ENCODE data around the gene DNMT3A.
"Not testable (repeated sequence)": the region's sequence is repeated elsewhere in the genome, so short reads cannot be mapped to it uniquely, and the experiment has no call there.

Gene DNMT3A

DNA sequence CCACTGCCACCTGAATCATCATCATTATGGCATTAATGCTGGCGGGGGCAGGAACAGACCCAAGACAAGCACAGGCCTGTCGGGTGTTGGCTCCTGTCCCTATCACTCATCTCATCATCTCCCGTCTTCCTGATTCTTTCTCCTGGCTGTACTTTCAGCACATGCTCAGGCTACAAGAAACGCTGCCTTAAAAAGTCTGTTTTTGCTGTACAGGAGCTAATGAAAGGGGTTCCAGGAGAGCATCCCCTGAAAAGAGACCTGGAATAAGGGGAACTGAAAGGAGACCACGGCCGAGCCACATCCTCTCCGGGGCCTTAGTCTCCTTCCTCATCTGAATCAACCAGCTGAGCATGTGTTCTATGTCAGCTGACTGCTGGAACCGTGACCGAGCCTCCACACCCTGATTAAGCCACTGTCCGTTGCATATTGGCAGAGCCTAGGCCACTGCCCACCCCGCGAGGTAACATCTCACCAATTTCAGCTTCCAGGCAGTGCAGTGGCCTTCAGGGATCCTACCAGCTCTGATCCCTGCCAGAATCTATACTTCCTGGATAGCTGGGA lies 62.6 kb downstream of the DNMT3A start:
- no peak for DNase-seq

DNA sequence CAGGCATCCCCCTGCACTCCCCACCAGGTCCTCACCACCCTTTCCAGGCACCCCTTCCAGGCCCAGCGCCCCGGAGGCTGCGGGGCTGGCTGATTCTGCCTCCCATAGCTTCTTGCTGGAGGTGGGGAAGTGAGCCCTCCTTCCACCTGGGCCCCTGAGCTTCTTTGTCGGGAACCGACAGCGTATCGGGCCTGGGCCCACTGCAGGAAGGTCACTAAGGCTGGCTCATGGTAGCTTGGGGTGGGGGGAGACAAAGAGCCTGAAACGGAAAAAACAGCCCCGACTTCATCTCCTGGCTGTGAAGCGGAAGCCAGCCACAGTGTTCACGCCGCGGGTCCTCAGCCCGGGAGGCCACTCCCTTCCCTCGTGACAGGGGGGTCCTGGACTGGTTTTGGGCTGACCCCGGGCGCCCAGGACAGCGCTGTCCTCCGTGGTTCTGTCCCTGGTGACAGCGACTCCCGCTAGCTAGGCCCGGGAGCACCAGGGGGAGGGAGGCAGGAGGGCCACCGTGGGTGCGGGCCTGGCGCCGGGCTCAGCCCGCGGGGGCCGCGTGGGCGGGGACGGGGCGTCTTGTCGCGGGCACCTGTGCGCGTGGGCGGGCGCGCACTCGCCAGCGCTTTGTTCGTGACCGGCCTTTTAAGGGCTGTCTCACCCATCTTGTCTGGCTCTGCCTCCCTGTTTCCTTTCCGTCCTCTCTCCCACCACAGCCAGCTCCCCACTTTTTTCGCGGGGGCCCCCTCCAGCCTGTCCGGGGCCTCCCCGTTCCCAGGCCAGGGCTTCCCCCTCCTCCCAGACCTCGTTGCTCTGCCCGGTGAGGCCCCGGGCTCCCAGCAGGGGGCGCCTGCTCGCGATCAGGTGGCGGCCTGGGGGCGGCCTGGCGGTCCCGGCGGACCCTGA lies 64.9 kb downstream of the DNMT3A start:
- DNase-seq: no peak

DNA sequence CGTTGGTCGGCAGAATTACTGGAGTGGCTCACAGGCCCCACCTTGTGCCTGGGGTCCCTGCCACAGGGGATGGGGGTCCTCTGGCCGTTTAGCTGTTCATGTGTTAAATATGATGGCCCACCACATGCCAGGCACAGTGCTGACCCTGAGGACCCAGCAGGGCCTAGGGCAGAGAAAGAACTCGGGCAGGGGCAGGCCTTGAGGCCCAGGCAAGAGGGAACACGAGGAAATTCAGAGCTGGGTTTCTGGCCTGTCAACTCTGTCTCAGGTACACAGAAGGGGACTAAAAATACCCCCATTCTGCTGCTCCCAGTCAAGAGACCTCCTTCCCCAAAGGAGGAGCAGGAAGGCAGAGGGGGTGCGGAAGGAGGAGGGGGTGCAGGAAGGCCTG lies 66.2 kb downstream of the DNMT3A start:
- DNase-seq: no peak

DNA sequence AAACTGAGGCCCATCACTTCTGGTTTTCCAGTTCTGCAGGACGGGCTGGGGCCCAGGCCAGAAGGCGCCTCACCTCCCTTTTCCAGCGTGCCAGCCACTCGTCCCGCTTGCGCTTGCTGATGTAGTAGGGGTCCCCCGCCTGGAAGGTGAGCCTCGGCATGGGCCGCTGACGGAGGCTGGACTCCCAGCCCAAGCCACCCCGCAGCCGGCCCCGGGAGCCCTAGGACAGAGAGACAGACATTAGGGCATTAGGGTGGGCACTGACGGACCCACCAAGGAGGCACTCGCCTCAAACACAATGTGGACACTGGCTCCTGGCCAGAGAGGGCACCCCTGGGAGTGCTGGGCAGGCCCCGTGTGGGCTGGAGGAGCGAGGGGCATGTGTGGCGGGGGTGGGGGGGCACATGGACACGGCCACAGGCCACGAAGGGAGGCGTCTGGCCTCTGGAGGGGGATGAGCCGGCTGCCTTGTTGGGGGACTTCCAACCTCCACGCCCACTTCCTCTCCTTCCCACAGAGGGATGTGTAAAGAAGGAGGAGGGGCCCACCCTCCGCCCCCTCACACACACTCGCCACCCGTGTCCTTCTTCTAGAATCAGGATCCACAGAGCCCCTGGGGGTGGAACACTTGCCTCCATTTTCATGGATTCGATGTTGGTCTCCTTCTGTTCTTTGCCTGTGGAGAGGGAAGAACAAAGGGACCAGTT lies 66.7 kb downstream of the DNMT3A start:
- DNase-seq: no peak

DNA sequence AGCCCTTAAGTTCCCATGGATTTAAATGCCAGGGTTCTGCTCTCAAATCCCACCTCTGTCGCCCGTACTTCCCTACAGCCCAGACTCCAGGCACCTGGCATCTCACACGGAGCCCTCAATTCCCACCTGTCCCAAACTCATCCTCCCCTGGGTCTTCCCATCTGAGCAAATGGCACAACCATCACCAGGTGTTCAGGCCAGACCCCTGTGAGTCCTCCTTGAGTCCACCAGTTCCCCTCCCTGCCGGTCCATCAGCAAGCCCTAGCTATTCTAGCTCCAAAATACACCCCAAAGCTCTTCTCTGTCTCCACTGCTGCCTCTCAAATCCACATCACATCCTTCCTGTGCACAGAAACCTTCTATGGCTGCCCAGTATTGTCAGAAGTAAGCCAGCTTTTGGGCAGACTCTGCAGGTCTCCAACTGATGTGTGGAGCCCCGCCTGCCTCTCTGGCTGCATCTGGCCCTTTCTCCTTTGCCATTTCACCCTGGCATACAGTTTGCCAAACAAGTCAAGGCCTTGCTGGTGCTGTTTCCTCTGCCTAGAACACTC lies 67.7 kb downstream of the DNMT3A start:
- DNase-seq: no peak

DNA sequence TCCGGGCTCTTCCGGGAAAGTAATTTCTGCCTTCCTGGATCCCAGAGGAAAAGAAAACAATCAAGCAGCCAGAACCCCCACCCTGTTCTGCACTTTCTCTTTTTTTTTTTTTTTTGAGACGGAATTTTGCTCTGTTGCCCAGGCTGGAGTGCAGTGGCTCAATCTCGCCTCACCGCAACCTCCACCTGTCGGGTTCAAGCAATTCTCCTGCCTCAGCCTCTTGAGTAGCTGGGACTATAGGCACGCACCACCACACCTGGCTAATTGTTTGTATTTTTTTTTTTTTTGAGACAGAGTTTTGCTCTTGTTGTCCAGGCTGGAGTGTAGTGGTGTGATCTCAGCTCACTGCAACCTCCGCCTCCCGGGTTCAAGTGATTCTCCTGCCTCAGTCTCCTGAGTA lies 69.0 kb downstream of the DNMT3A start:
- DNase-seq: not testable (repeated sequence)

DNA sequence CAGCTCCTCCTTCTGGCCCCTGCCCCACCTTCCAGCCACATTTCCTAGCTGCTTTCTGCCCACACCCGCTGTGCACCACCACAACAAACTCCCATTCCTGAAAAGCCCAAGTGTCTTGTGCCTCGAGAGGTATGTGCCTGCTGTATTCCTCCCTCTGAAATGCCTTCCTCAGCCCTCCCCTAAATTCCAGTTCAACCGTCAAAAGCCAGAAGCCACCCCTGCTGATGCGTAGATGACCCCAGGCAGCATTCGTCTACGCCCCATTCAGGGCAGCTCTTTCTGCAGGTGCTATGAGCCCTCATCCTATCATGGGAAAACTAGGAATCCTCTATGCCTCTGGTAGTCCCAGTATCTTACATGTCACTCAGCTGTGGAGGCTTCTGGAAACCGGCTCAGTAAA lies 71.7 kb downstream of the DNMT3A start:
- DNase-seq: no peak

DNA sequence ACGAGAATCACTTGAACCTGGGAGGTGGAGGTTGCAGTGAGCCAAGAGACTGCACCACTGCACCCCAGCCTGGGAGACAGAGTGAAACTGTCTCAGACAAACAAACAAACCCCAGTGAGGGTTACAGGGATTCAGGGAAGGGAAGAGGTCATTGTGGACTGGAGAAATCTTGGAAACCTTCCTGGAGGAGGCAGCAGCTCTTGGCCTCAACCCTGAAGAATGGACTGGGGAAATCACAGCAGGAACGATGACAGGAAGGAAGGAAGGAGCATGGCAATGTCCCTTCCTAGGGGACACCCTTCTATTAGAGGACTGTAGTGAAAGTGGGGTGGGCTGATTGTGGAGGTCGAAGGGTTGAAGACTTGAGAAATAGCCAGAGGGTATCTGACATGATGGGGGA lies 72.5 kb downstream of the DNMT3A start:
- DNase-seq: no peak

DNA sequence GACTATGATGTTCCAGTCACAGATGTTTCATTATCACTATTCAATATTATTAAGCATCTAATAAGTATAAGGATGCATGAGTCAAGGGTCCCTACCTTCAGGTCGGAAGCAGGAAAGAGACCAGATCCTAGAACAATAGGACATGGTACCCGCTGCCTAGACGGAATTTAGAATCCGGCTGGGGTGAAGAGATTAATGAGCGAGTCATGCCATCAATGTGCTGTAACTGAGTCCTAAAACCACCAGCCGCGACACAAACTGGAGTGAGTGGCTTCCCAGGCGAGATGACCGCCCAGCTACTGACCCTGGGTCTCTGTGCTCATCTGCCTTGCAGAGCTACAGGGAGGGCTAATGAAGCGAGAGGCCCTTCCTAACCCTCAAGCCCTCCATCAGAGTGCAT lies 73.6 kb downstream of the DNMT3A start:
- DNase-seq: no peak

DNA sequence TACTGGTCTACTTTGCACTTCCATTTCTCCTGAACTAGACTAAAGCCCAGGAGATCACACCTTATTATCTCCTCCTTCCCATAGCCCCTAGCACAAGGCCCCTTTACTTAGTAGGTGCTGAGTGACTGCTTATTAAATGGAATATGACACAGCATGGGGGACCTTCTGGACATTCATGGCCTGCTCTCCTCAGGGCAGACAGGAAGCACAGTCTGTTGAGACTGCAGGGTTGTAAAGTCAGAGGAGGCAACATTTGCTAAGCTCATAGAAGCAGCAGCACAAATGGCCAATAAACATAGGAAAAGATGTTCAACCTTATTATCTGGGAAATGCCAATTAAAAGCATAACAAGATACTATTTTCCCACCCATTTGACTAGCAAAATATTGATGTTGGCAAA lies 75.3 kb downstream of the DNMT3A start:
- DNase-seq: no peak

DNA sequence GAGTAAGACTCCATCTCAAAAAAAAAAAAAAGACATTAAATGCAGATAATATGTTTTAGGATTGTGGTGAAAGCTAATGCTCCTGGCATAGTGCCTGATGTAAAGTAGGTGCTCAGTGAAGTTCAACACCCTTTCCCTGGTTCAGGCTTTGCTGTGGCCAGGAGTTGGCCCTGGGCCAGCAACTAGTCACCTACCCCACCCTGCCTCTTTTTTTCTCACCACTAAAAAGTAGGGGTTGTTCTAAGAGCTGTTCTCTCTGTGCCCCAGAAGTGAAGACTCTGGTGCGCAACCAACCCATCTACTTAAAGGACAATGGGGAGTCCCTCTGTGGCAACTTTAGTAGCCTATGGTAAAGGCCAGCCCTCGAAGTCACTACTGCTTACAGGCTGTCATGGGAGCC lies 75.9 kb downstream of the DNMT3A start:
- DNase-seq: no peak

DNA sequence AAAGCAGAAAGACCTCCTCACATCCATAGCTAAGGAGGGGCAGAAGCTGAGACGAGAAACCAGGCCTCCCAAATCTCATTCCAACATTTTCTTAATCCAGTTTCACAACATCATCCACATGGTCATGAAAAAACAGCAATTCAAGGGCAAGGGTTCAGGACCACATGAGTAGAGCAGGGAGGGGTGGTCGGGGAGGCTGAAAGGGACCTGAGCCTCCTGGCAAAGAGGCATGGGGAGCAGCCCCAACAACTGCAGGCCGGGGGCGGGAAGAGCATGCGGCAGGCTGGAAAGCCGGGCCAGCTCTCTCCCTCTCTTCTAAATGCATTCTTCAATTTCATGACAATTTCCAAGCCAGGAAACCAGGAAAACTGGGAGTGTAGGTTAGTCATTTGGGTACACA lies 76.7 kb downstream of the DNMT3A start:
- DNase-seq: no peak

DNA sequence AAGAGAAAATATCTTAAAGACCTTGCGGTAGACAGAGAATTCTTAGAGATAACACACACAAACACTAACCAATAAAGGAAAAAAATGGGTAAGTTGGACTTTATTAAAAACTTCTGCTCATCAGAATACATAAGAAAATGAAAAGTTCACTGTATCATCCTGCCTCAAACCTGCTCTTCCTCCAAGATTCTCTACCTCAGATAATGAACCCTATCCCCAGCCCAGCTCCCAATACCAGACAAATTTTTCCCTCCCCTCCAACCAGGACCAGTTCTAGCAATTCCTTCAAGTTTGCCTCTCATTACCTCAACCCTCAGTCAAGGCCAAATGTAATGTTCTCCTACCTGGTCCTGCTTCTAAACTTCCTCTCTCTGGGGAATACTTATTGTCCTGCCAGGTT lies 79.4 kb downstream of the DNMT3A start:
- no peak for DNase-seq

DNA sequence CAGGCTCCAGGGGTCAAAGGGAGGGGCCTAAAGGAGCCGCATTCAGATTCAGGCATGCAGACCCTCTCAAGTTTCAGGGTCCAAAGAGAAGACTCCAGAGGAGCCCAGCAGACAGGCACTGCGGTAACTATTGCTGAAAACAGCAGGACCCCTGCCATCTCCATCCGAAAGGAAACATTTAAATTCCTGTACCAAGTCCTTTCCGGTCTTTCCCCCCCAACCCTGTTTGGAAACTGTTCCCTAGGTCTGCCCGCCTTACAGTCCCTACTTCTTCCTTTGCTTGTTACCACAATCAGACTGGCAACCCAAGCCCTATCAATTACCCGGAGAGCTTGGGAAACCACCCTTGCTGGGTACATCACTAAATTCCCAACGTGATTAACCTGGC lies 82.0 kb downstream of the DNMT3A start:
- no peak for DNase-seq

DNA sequence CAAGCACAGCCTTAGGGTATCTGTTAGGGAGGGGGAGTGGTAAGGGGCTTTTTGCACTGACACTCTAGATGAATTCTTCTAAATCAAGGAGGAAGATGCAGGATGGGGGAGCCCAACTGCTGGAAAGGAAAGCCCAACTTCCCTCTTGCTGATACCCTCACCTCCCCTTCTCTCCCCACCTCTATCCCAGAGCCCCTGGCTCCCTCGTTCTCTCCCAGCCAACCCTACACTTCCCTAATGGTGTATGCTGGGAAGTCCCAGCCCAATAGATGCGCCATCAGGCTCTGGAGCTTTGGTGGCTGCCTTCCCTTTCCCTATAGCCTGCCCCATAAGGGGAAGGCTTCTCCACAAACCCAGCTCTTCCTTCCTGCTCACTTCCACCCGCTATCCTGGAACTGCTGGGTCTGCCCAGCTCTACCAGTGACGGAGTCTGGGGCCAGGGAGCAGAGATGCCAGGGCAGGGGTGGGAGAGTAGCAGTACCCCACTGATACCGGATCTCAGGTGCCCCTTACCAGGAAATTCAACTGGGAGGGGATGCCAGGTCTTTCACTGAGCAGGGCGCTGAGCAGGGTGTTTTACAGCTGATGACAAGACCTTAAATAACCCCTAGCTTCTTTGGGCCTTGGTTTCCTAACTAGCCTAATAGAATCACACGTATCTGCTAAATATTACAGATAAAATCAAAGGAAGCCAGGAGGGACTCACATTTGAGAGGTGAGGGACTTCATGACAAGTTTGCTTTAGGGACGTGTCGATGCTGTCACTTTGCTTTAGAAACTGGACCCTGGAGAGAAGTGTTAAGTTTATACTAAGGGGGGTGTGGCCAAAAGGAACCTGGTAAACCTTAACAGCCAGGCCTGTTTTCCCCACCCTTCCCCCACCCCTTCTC lies 82.6 kb downstream of the DNMT3A start:
- DNase-seq: no peak

DNA sequence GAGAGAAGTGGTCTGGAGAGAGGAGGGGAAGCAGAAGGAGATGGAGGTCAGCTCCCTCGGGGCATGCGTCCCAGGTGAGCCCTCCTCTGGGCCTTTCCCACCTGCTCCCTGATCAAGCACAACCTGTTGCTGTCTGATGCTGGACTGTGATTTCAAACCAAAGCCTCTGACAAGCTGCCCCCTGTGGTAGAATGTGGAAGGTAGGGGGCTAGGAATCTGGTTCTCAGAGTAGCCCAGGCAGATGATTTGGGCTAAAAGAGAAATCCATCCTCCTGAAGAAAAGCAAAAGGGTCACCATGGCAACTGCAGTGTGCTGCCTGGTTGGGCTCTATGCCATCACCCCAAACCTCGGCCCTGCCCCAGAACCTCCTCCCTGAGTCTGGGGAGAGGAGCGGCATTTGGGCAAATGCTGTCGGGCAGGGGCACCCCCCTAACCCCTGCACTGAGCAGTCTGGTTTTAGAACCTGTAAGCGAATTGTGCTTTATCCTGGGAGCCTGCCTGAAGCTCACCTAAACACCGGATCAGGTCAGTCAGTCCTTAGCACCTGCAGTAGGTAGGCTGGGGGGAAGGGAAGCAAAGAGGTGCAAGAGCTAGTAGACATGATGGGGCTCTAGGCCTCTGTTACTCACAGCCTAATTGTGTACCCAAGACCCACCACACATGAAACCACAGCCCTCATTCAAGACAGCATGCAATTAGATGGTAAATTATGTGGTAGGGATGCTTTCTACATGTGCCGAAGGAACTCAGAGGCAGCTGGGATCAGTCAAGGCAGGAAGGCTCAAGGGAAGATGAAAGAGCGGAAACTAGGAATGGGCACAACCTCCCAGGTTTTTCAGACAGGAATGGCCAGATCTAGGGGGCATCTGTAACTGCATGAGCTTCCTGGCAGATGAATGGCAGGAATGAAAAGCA lies 83.5 kb downstream of the DNMT3A start:
- no peak for DNase-seq

DNA sequence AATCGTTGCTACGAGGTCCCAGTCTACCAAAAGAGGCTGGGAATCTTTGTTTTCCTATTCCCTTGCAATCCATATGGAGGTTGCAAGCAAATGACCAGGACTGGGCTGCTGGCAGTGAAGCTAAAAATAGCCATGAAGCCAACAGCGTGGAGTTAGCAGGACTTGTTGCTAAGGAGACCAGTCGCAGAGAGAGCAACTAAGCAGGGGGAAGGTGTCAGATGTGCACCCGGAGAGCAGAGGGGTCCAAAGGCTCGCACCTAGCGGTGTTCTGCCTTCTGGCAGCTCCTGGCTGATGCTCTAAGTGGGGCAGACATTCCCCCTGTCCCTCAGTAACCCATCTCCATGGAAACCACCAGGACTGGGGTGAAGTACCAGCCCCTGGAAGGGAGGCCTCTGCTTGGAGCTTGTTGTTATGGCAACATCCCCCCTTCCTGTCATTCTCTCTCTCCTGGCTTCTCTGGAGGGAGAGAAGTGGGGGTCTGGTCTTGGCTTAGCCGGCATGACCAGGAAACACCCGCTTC lies 84.6 kb downstream of the DNMT3A start:
- DNase-seq: peak; percentile 42

DNA sequence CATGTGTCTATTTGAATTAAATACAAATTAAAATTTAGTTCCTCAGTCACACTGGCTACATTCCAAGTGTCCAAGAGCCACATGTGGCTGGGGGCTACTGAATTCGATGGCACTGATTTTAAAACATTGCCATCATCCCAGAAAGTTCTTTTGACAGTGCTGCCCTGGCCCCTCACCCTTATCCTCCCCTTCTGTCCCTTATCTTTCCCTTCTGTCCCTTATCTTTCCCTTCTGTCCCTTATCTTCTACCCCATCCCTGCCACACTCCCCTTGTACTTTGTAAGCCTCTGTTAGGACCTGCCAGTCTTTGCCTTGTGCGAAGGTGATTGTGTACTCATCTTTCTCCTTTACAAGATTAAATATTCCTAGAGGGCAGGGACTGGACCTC lies 85.2 kb downstream of the DNMT3A start:
- DNase-seq: no peak

DNA sequence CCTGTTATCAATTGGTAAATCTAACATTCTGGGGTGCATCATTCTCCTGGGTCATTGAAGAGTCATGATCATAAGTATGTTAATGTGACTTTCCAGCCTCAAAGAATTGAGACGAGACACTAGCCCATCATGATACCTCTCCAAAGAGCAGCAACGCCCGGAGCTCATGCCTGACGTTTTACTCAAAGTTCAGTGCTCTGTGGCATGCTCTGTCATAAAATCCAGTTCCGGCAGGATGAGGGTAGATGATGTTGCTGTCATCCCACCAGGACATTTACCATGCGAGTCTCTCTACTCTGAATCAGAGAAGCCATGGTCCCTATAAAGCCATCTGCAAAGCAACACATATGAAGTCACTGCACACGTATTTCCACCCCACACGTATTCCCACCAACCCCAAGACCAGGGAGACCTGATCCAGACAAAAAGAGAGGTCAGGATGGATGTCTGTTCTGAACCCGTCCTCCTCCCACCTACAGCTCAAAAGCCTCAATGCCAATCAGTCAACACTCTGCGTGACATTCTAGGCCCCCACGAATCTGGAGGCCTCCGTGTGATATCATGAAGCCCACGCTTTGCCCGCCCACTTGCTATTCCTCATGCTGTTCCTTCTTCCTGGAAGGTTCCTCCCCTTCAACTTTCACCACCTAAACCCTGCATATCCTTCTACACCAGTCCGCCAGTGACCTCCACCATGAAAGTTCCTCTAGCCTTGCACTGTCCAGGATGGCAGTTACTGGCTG lies 85.8 kb downstream of the DNMT3A start:
- DNase-seq: no peak

DNA sequence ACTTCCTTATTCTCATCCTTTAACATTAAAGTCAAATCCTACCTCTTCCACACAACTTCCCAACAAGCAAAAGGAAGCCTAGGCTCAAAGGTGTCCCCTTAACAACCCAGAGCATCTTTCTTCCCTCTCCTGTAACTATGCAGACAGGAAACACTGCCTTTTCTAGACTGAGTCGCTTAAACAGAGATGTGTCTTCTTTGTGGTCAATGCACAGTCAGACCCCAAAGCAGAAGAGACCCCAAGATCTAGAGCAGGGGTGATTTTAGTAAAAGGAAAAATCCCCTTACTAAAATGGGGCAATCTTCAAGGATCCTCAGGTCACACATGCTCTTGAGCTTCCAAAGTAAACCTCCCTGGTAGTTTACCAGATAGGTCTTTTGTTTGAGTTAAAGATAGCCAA lies 86.8 kb downstream of the DNMT3A start:
- DNase-seq: no peak

DNA sequence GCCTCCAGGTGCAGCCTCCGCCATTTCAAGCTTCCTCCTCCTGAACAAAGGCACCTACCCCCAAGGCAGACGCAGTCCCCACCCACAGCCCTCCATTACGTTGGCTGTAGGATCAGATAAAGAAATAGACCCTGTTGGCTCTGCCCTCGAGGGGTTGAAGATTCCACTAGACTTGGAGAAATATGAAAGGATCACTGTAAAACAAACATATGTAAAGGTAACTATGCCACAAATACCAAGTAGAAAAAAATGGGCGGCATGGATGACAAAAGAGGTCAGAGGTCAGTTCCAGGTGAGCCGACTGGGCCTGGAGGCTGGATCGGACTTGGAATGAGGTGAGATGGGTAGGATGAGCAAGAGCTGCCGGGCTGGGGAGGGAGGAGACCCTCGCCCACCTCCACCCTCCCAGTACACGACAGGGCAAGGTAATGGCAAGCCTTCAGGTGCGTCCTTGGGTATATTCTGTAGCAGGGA lies 88.5 kb downstream of the DNMT3A start:
- DNase-seq: no peak

Measured in NCI-H187 treated with DMSO at 0.1 percent for 48 hours (cell line).